CD4-positive, alpha-beta memory T cell (primary cell): ENCODE measurements around the gene MIOX. TPM values are rescaled to one million over a fixed set of nuclear protein-coding genes. Genes with fewer than 3 reads are reported as not detected.

Experiments used
- CTCF ChIA-PET: fragments of 350-600 bp; sonication (Branson Sonifier 250); formaldehyde crosslinking; loops from one replicate; lab custom pipeline; 2021; ENCODE audit warnings: inconsistent platforms; ENCODE audit not compliant: partially characterized antibody; lab: Charles Lee
- POLR2A ChIA-PET: fragments of 350-600 bp; sonication (Branson Sonifier 250); formaldehyde crosslinking; loops from one replicate; lab custom pipeline; 2021; ENCODE audit not compliant: partially characterized antibody; lab: Charles Lee
- DNase-seq, 5 donors: peaks; one replicate each; pipeline versions ENCODE4 v3.0.0 to v3.0.0-alpha.2; 2020 to 2022; ENCODE audit warnings: mixed read lengths in 1 of 5
- H3K27ac ChIP-seq: one replicate; pipeline ENCODE4 v1.7.0; 2013; ENCODE audit warnings: low read depth, low read length
- H3K27me3 ChIP-seq: 2 replicates; pipeline ENCODE4 v1.7.0; 2013; ENCODE audit warnings: mild to moderate bottlenecking, low read length, moderate library complexity; ENCODE audit not compliant: insufficient read depth
- H3K36me3 ChIP-seq: 2 replicates; pipeline ENCODE4 v1.7.0; 2013; ENCODE audit warnings: mild to moderate bottlenecking, low read length, moderate library complexity; ENCODE audit not compliant: insufficient read depth
- H3K4me1 ChIP-seq: 2 replicates; pipeline ENCODE4 v1.7.0; 2013; ENCODE audit warnings: mild to moderate bottlenecking, low read length, moderate library complexity; ENCODE audit not compliant: insufficient read depth
- H3K4me3 ChIP-seq, 2 donors: one replicate each; pipeline ENCODE4 v1.7.0; 2013; ENCODE audit warnings: low read length in 2 of 2, mild to moderate bottlenecking in 1 of 2
- H3K9me3 ChIP-seq, 2 donors: one replicate each; pipeline ENCODE4 v1.7.0; 2013; ENCODE audit warnings: low read length in 2 of 2, control low read depth in 1 of 2; ENCODE audit not compliant: control insufficient read depth in 1 of 2
- H3K27ac Mint-ChIP-seq, 7 donors: one replicate each; pipeline ENCODE4 v1.8.0; 2020 to 2021; ENCODE audit warnings: mixed read lengths in 7 of 7, mild to moderate bottlenecking in 6 of 7, inconsistent platforms in 3 of 7, moderate library complexity in 3 of 7
- H3K27me3 Mint-ChIP-seq, 2 donors: one replicate each; pipeline ENCODE4 v1.8.0; 2020 to 2021; ENCODE audit warnings: mixed read lengths in 2 of 2
- H3K36me3 Mint-ChIP-seq, 2 donors: one replicate each; pipeline ENCODE4 v1.8.0; 2020 to 2021; ENCODE audit warnings: mixed read lengths in 2 of 2, inconsistent platforms in 1 of 2, mild to moderate bottlenecking in 1 of 2
- H3K4me1 Mint-ChIP-seq, 4 donors: one replicate each; pipeline ENCODE4 v1.8.0; 2020 to 2021; ENCODE audit warnings: mixed read lengths in 4 of 4, mild to moderate bottlenecking in 1 of 4
- H3K4me3 Mint-ChIP-seq, 8 donors: one replicate each; pipeline ENCODE4 v1.8.0; 2020 to 2021; ENCODE audit warnings: mixed read lengths in 8 of 8, mild to moderate bottlenecking in 7 of 8, moderate library complexity in 6 of 8, inconsistent platforms in 3 of 8
- H3K9me3 Mint-ChIP-seq, 8 donors: one replicate each; pipeline ENCODE4 v1.8.0; 2020 to 2021; ENCODE audit warnings: mixed read lengths in 8 of 8, mild to moderate bottlenecking in 5 of 8, inconsistent platforms in 3 of 8, moderate library complexity in 1 of 8
- intact Hi-C: fragments of 100-400 bp; cut with micrococcal nuclease; formaldehyde crosslinking; loops from one replicate; pipeline ENCODE4 v1.15.1; 2023
- polyA plus RNA-seq, 2 donors: library from polyadenylated mRNA; unstranded; fragments of 300-500 nt; fragmentation: Illumina TruSeq; gene quantifications; one replicate each; pipeline ENCODE4 v1.2.3, GENCODE V29; 2021
- total RNA-seq, 2 experiments: library from RNA; stranded (reverse); gene quantifications; one replicate each; pipeline ENCODE4 v1.2.3, GENCODE V29; 2021

MIOX gene
- total and polyA plus RNA-seq, 4 experiments from 2014 or later, result not detected

DNA sequence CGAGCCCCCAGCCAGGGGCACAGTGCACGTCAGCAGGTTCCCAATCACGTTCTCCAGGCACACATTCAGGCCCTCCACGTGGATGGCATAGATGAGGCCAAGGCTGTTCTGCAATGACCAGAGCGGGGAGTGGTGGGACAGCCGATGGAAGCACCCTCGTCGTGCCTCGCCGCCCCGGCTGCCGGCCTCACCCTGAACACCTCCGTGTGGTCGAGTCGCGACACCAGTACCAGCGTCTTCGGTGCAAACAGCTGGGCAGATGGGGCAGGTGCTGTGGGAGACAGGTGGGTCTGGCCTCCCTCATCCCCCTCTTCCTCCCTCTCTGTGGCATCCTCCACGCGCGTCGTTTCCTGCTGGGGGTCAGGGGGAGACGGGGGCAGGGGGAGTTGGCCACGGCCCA, 19.3 kb upstream of the MIOX start:
- H3K4me1 ChIP-seq, result peaks cover 42% of the 10 kb centered on the region
- H3K27me3 ChIP-seq, result no peaks in the 10 kb centered on the region
- Mint-ChIP-seq H3K9me3 (no peaks in the 10 kb centered on the region), H3K27ac (peak overlapping the region in 4 of 7 donors; percentile 6 to 94 (median 75)), H3K4me3 (no peak overlapping the region), H3K4me1 (peaks cover 21 to 51% (median 34%) of the 10 kb centered on the region in 4 donors), H3K27me3 (no peaks in the 10 kb centered on the region), H3K36me3 (peaks cover 17 to 46% of the 10 kb centered on the region in 2 donors)
- H3K36me3 ChIP-seq, result peaks cover 52% of the 10 kb centered on the region
- no peak for DNase-seq
- POLR2A ChIA-PET, result interaction anchor here (2.3 to 5.0 kb wide), 4 partner anchors 9 to 81 kb away, joined by 6 to 55 read pairs (median 38); partner anchors contain the start of genes ADM2 and SCO2
- peak overlapping the region; percentile 15 for H3K27ac ChIP-seq
- H3K4me3 ChIP-seq, result no peak overlapping the region
- H3K9me3 ChIP-seq, result no peaks in the 10 kb centered on the region
- intact Hi-C loops, result no loop called here
- CTCF ChIA-PET, result interaction anchor here (1.4 to 1.8 kb wide), 2 partner anchors 30 to 58 kb away, joined by 3 to 8 read pairs; partner anchors contain the start of gene SCO2

DNA sequence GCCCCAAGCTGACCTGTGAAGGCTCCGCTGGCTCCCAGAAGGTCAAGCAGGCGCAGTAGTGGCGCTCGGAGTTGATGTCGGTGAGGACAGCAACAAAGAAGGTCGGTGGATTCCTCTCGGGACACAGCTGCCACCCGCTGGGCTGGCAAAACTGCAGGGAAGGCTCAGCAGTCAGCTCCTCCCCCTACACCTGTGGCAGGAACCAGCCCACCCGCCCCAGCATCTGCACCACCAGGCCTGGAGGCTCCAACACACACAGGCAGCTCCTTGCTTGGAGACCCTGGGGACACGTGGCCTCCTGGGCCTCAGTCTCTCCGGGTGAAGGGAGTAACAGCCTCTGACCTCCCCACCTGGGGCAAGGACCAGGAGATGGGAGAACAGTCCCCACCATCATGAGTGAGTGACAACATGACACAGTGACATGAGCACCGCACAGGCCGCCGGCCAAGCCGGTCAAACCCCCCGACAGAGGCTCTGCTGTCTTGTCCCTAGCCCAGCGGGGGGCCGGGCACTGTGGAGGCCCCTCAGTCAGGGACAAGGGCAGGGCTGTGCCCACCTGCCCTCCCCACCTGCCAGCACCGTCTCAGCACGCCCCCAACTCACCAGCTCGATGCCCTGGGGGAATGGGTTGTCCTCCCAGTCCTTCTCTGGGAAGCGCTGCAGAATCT, 18.8 kb upstream of the MIOX start:
- Mint-ChIP-seq H3K4me1 (peaks cover 24 to 57% (median 39%) of the 10 kb centered on the region in 4 donors), H3K4me3 (peak overlapping the region in 2 of 8 donors; percentile 82 to 85), H3K27me3 (no peaks in the 10 kb centered on the region), H3K36me3 (peaks cover 15 to 44% of the 10 kb centered on the region in 2 donors), H3K9me3 (no peaks in the 10 kb centered on the region), H3K27ac (peak overlapping the region; percentile 52 to 98 (median 95))
- peaks cover 48% of the 10 kb centered on the region for H3K36me3 ChIP-seq
- peak overlapping the region; percentile 75 for H3K27ac ChIP-seq
- no peak for DNase-seq
- no peaks in the 10 kb centered on the region for H3K27me3 ChIP-seq
- CTCF ChIA-PET, result interaction anchor here (0.6 to 3.8 kb wide), 8 partner anchors 17 to 153 kb away, joined by 3 to 29 read pairs (median 6); partner anchors contain the start of gene SCO2
- no peak overlapping the region for H3K4me3 ChIP-seq
- no peaks in the 10 kb centered on the region for H3K9me3 ChIP-seq
- POLR2A ChIA-PET, result interaction anchor here (0.8 to 8.1 kb wide), 8 partner anchors 10 to 153 kb away, joined by 3 to 71 read pairs (median 22); partner anchors contain the start of genes ADM2, LMF2, NCAPH2 and SCO2
- intact Hi-C loops, result loop anchor here (2.0 kb wide), 1 partner anchor 15 kb away; no protein-coding TSS in a partner anchor
- peaks cover 47% of the 10 kb centered on the region for H3K4me1 ChIP-seq

DNA sequence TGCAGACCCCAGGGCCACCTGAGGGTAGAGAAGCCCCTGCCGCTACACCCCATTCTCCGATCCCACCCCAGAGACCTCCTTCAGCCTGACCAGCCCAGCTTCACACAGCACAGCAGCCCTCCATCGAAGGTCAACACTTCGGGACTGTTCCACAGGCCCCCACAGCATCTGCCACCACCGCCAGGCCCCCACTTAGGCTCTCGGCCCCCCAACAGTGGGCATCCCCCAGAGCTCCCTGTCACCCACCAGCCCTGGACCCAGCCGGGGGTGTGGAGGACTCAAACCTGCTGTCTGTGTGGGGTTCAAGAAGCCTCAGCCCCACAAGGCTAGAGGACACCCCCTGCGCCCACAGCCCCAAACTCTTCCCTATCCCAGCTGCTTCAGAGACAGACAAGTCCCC, 18.0 kb upstream of the MIOX start:
- CTCF ChIA-PET, result interaction anchor here (0.6 to 3.8 kb wide), 7 partner anchors 18 to 152 kb away, joined by 3 to 29 read pairs (median 6); partner anchors contain the start of genes SCO2 and SYCE3
- Mint-ChIP-seq H3K27me3 (no peaks in the 10 kb centered on the region), H3K27ac (peak overlapping the region; percentile 89 to 98 (median 96)), H3K4me3 (peak overlapping the region in 6 of 8 donors; percentile 25 to 88 (median 82)), H3K4me1 (peaks cover 30 to 64% (median 46%) of the 10 kb centered on the region in 4 donors), H3K36me3 (peaks cover 15 to 42% of the 10 kb centered on the region in 2 donors), H3K9me3 (no peaks in the 10 kb centered on the region)
- H3K36me3 ChIP-seq, result peaks cover 41% of the 10 kb centered on the region
- peaks cover 55% of the 10 kb centered on the region for H3K4me1 ChIP-seq
- H3K4me3 ChIP-seq, result no peak overlapping the region
- DNase-seq, result no peak
- H3K9me3 ChIP-seq, result no peaks in the 10 kb centered on the region
- POLR2A ChIA-PET, result interaction anchor here (0.7 to 8.1 kb wide), 14 partner anchors 10 to 152 kb away, joined by 3 to 71 read pairs (median 8); partner anchors contain the start of genes ADM2, LMF2, NCAPH2 and SCO2
- no peaks in the 10 kb centered on the region for H3K27me3 ChIP-seq
- intact Hi-C loops, result loop anchor here (2.0 kb wide), 1 partner anchor 16 kb away; no protein-coding TSS in a partner anchor
- H3K27ac ChIP-seq, result peak overlapping the region; percentile 75

DNA sequence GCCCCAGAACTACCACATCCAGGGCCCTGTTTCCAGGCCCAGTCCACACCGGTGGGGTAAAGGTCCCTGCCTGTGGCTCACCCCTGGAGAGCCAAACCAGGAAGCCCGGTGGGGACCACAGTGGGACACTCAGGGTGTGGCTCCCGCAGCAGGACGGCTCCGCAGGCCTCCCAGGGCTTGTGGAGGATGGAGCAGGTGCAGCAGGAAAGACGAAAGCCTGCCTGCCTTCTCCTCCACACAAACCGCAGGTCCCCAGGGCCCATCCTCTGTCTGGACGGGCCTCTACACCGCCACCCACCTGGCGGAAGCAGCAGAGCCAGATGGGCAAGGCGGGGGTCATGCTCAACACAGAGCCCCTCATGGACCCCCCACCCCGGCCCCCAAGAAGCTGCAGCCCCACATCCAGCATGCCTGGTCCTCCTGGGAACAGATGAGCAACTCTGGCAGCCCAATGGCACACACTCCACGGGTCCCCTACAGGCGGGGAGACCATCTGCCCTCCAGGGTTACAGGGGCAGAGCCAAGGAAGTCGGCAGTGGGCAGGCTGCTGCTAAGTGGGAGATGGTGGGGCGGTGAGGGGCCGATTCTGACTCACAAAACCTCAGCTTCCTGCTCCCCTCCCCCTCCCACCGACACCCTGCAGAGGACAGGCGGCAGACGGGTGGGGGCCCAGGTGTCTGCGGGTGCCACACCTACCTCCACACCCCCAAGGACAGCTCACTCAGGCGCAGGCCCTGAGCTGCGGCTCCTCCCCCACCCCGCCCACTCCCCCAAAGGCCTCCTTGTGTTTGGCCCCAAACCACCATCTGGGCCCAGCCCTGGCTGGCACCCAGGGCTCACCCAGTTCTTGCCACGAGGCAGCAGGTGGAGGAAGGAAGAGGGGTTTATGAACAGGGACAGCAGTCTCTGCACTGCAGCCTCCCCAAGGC, 17.0 kb upstream of the MIOX start:
- H3K4me3 ChIP-seq, result peak overlapping the region; percentile 42 to 51
- intact Hi-C loops, result loop anchor here (1.0 to 10.0 kb wide), 6 partner anchors 12 to 215 kb away; partner anchors contain the start of genes ADM2, CHKB and HDAC10
- CTCF ChIA-PET, result interaction anchor here (0.7 to 3.8 kb wide), 15 partner anchors 10 to 279 kb away, joined by 3 to 29 read pairs (median 4); partner anchors contain the start of genes SCO2 and SYCE3
- H3K36me3 Mint-ChIP-seq, result peaks cover 11 to 38% of the 10 kb centered on the region in 2 donors
- no peaks in the 10 kb centered on the region for H3K27me3 Mint-ChIP-seq
- POLR2A ChIA-PET, result interaction anchor here (0.7 to 8.1 kb wide), 34 partner anchors 10 to 279 kb away, joined by 3 to 71 read pairs (median 5); partner anchors contain the start of genes ADM2, ARSA, CHKB and HDAC10
- H3K9me3 ChIP-seq, result no peaks in the 10 kb centered on the region
- H3K4me3 Mint-ChIP-seq, result peak overlapping the region; percentile 74 to 88 (median 84)
- H3K4me1 Mint-ChIP-seq, result peaks cover 35 to 69% (median 51%) of the 10 kb centered on the region in 4 donors
- peaks cover 58% of the 10 kb centered on the region for H3K4me1 ChIP-seq
- DNase-seq, result peak; percentile 96 to 99 (median 97)
- H3K36me3 ChIP-seq, result peaks cover 32% of the 10 kb centered on the region
- H3K9me3 Mint-ChIP-seq, result no peaks in the 10 kb centered on the region
- no peaks in the 10 kb centered on the region for H3K27me3 ChIP-seq
- H3K27ac ChIP-seq, result peak overlapping the region; percentile 75
- peak overlapping the region; percentile 89 to 98 (median 96) for H3K27ac Mint-ChIP-seq

DNA sequence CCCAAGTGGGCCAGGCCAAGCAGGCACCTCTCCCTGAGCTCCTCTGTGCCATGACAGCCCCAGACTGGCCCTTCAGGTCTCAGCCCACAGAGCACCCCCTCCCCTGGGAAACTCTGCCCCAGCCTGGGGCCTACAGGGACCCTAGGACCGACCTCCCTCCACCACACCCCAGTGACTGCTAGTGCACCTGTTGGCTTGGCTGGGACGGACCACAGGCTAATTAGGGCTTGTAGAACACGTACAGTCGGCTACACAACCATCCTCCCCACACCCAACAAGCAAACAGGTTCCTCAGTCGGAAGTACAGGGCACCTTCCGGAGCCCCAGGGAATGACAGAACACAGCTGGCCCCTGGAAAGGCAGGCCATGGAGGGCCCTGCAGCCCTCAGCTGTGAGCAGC, 16.2 kb upstream of the MIOX start:
- Mint-ChIP-seq H3K27ac (peak overlapping the region; percentile 89 to 98 (median 96)), H3K4me1 (peaks cover 35 to 71% (median 53%) of the 10 kb centered on the region in 4 donors), H3K36me3 (peaks cover 11 to 35% of the 10 kb centered on the region in 2 donors), H3K9me3 (no peaks in the 10 kb centered on the region), H3K4me3 (peak overlapping the region; percentile 74 to 88 (median 84)), H3K27me3 (no peaks in the 10 kb centered on the region)
- peak overlapping the region; percentile 75 for H3K27ac ChIP-seq
- intact Hi-C loops, result loop anchor here (1.0 to 10.0 kb wide), 5 partner anchors 11 to 216 kb away; partner anchors contain the start of genes ADM2, CHKB and HDAC10
- peaks cover 63% of the 10 kb centered on the region for H3K4me1 ChIP-seq
- H3K9me3 ChIP-seq, result no peaks in the 10 kb centered on the region
- H3K36me3 ChIP-seq, result peaks cover 23% of the 10 kb centered on the region
- CTCF ChIA-PET, result interaction anchor here (0.7 to 3.8 kb wide), 15 partner anchors 9 to 150 kb away, joined by 3 to 29 read pairs (median 4); partner anchors contain the start of genes SCO2 and SYCE3
- peak in 1 of 5 donors; percentile 44 for DNase-seq
- peak overlapping the region; percentile 40 to 43 for H3K4me3 ChIP-seq
- H3K27me3 ChIP-seq, result no peaks in the 10 kb centered on the region
- POLR2A ChIA-PET, result interaction anchor here (0.7 to 8.1 kb wide), 30 partner anchors 9 to 279 kb away, joined by 3 to 71 read pairs (median 6); partner anchors contain the start of genes ADM2, ARSA, CHKB and HDAC10
